NOMO-1 (cell line): ENCODE results near the gene MARCO.

ENCODE experiments used
- DNase-seq, 2 experiments: peaks; one replicate each; lab custom pipeline; 2025; ENCODE audit not compliant: unreplicated experiment in 2 of 2; lab: John Stamatoyannopoulos, UW

The MARCO gene, protein sequence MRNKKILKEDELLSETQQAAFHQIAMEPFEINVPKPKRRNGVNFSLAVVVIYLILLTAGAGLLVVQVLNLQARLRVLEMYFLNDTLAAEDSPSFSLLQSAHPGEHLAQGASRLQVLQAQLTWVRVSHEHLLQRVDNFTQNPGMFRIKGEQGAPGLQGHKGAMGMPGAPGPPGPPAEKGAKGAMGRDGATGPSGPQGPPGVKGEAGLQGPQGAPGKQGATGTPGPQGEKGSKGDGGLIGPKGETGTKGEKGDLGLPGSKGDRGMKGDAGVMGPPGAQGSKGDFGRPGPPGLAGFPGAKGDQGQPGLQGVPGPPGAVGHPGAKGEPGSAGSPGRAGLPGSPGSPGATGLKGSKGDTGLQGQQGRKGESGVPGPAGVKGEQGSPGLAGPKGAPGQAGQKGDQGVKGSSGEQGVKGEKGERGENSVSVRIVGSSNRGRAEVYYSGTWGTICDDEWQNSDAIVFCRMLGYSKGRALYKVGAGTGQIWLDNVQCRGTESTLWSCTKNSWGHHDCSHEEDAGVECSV

GRCh38 chr2:118942031-118942430, at the start of gene MARCO:
MARCO (plus strand) TSS chr2:118942194; CDS start chr2:118942301, 107 bp downstream.
- no peak for DNase-seq

DNA sequence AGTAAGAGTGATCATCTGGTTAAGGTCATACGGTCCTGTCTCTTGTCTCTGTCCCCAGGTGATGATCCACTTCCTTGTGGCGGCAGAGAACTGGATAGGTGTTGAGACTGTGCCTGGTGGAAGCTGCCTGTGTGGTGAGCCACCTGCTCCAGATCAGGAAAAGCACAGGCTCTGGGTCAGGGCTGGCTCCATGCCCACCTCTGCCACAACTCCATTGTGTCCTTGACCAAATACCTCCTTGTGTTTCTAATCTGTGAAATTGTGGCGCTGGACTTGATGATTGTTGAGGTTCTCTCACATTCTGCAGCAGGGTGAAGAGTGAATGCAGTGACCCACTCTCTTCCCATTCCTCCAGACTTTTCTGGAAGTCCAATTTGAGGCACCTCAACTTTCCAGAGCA, 48.9 kb upstream of the MARCO start:
- DNase-seq: no peak

DNA sequence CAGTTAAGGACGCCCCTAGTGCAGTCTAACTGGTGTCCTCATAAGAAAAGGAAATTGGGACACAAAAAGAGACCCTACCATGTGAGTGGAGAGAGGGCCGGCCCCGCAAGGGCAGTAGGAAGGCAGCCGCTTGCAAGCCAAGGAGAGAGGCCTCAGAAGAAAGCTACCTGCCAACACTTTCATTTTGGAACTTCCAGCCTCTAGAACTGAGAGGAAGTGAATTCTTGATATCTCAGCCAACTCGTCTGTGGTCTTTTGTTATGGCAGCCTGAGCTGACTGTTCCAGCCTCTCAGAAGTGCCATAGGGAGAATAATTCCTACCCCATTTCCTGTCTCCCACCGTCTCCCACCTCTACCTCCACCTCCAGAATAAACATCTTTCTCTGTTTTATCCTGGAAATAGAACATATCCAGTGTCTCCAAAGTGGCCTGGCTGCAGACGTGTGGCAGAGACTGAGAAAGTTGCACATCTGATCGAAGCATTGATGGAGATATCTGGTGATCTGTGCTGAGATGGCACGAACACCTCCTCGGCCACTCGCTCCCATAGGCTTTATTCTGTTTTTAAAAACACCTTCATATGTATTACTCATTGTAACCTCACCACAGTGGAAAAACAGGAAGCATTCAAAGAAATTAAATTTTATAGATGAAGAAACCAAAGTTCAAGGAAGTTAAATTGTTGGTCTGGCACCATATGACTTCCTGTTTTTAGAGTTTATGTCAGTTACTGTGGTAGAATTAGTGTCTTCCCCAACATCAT, 39.5 kb upstream of the MARCO start:
- peak; percentile 86 to 99 for DNase-seq

GRCh38 chr2:118903029-118903351, 39.0 kb upstream of the MARCO start:
- no peak for DNase-seq

DNA sequence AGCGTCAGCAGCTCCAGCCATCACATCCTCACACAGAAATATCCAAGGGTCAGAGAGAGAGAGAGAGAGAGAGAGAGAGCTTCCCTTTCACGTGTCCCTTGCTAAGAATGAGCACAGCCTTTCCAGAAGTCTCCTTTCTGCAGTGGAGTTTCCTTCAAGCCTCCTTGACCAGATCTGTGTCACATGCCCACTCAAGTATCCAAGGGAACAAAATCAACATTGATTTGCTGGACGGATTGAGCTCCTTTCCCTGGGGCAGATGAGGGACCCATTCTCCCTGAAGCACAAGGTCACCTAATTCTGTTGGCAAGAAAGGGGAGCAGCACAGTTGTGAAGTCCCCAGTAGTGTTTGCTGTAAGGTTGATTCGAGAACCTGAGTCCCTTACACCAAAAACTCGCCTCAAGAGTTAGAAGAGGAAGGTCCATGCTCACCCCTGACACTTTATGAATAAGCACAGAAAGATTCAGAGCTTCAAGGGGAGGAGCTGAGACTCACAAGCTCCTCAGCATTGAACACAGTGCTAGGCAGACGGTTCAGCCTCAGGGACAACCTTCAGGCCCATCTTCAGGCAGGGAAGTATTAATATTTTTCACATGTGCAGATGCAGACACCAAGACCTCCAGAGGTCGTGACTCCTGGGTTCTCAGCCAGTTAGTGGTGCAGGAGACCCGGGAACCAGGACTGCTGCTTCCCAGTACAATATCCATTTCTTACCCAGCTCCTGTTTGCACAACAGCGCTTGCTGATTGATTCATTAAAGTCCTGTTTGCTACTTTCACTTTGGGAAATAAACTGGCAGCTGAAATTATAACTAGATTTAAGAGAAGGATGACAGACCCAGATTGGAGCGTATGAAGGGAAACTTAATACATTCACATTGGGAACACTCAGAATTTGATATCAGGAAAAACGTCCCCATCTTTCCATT, 38.2 kb upstream of the MARCO start:
- DNase-seq: no peak

DNA sequence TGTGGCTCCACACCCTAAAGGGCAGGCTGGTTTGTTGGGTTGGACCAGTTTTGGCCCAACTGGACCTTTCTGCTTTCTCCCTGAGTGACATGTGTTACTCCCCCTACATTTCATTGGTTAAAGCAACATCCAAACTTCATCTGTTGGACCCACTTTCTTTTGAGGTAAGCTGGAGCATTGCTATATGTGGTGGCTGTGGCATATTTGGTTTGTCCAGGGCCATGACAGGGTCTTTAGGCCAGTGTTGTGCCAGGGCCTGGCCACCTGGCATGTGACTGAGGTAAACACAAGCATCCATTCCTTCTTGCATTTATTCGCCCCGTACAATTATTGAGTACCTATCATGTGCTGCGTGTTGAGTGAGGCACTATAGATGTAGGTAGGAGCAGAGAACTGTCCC, 36.8 kb upstream of the MARCO start:
- DNase-seq: no peak

GRCh38 chr2:118906186-118906585, 35.8 kb upstream of the MARCO start:
- no peak for DNase-seq

DNA sequence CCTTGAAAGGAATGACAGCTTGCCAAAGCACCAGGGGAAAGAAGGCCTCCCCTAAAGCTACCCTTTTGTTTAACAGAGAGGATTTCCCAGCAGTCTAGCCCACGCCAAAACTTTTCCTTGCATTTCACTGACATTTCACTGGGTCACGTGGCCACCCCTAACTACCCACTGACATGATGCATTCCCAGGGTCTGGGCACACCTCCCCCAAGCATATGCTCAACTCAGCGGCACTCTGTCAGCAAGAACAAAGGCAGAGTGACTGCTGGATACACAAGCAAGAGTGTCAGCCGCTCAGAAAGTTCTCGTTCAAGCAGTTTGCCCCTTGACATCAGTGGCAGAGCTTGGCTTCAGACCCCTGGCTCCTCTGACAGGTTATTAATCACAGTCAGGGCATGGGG, 34.2 kb upstream of the MARCO start:
- no peak for DNase-seq

GRCh38 chr2:118909191-118909590, 32.8 kb upstream of the MARCO start:
- DNase-seq: no peak

- DNase-seq: no peak
Observed at GRCh38 chr2:118911166-118911856, 30.7 kb upstream of the MARCO start.

- no peak for DNase-seq
Observed at GRCh38 chr2:118911936-118912335, 30.1 kb upstream of the MARCO start.

DNA sequence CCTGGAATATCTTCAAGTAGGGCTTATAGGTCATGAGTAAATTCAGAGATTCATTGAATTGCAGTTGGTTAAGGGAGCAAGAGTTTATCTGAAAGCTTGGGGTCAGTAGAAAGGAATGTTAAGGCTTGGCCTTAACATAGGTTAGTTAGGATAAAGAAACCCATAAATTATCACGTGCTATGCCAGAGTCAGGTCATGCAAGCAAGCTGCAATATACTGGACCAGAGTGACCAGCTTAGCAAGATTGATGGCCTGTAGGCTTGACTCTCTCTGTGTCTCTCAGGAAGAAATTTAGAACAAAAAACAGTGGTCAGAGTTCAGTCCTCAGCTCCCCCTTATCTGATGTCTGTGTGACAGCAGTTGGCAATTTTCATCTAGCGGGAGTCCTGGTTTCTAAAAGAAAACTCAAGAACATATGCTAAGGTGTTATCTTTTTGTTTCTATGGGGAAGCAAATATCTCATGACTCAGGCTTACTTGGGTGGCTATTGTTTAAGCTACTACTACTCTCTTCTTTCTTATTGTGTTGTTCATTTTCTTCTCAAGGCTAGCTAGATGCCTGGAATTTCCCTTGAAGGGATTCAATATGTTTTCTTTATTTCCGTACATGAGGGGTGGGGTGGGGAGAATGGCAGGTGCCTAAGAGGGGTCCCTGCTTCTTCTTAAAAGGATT, 28.7 kb upstream of the MARCO start:
- no peak for DNase-seq

DNA sequence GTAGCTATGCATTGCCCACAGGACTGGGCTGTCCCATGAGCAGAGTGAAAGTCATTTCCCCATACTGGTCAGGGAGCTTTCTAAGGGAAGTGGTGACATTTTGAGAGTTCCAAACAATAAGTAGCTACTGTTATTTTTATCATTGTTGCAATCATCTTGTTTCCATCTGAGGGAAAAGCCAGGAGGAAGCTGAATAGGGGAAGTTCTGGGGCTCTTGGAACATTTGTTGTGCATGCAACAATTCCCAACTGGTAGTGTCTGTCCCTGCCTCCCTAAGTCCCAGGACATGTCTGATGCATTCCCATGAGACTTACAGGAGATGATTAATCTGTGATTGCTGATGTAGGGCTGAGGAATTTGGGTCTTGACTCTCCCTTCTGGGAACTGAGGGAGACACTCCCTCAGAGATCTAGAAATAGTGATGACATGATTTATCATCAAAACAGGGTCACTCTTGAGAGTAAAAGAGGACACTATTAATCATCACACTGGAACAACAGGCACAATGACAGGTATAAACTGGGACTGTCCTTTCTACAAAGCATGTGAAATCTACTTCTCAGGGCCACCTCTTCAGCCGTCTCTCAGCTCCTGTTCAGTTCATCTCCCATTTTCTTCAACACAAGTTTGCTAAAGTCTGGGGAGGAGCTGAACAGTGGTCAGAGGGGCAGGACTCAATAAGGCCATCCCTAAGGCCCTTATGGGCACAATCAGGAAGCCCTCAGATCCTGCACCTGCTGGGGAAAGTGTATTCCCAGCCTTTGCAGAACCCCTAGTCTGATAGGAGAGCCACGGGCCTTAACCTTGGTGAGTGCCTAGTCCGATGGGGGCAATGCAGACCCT, 28.0 kb upstream of the MARCO start:
- no peak for DNase-seq

DNA sequence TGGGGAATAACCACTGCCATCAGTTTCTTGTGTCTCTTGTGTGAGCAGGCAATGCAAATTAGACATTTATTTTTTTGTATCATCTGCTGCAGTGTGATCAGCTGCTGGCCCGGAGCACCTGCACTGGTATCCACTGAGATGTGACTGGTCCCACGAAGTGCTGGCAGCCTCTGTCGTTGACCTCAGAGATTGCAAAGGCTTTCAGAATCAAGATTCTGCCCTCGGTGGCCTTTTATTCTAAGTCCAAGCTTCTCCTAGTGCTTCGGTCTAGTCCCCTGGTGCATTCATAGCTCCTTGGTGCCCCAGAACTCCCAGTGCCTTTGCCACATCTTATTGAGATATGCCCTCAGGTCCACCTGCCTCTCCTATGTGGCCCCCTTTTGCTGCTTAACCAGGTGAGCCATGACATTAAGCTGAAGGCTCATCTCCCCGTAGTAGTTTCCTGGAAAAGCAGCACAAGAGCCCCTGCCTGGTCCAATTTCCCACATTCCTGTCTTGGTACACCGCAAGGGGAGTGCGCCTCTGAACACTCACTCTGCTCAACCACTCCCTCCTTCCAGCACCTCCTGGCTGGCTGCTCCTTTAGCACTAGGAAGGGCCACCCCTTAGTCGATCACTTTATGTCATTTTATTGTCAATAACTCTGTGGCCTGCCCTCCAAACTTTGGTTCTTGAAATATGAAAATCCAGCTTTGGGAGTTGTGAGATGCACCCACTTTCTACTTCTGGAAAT, 27.1 kb upstream of the MARCO start:
- no peak for DNase-seq

DNA sequence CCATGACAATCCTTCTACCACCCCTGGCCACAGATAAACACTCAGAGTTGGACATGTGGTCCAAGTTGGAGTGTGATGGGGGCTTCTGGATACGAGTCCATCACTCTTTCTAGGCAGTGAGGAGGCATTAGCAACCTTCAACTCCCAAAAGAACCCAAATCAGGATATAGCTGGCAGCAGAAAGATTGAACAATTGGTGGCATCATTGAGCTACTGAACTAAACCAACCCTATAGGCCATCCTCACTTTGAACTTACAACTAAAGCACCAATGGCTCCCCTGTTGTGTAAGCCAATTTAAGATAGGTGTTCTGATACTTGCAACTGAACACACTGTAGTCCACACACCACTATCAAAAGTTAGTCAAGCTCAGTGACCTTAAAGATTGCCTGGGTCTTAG, 24.0 kb upstream of the MARCO start:
- DNase-seq: no peak

- DNase-seq: peak; percentile 38 to 71
Observed at GRCh38 chr2:118921646-118922045, 20.3 kb upstream of the MARCO start.

GRCh38 chr2:118922254-118922653, 19.7 kb upstream of the MARCO start:
- DNase-seq: no peak

DNA sequence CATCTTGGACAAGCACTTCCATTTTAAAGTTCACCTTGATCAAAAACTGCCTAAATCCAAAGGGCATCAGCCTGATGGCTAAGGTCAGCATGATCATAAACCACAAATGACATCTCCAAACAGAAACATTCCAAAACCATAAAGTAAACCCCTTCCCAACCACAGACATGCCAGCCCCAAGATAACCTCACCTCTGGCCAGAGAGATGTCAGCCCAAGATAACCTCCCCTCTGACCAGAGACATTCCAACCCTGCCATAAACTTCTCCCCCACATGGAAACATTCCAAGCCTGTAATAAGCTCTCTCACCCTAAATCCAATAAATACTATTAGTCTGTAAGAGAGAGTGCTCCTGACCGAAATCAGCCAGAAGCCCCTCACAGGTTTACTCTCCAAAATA, 18.6 kb upstream of the MARCO start:
- DNase-seq: no peak
